COLO668 (cell line): ENCODE data around the gene KCNG4.
"Not testable (repeated sequence)": the region's sequence is repeated elsewhere in the genome, so short reads cannot be mapped to it uniquely, and the experiment has no call there.

Experiments used
- DNase-seq: peaks from one replicate; lab custom pipeline; 2025; ENCODE audit not compliant: unreplicated experiment; lab: John Stamatoyannopoulos, UW

The KCNG4 gene

DNA sequence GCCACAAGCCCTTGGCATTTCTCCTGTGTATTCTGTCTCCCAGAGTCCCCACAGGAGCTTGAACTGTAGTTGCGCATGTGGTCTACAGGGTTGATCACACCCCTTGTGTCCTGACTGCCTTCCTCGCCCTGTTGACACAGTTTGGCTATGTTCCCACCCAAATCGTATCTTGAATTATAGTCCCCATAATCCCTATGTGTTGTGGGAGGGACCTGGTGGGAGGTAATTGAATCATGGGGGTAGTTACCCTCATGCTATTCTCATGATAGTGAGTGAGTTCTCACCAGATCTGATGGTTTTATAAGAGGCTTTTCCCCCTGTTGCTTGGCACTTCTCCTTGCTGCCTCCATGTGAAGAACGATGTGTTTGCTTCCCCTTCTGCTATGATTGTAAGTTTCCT lies 27.7 kb downstream of the KCNG4 start:
- DNase-seq: no peak

DNA sequence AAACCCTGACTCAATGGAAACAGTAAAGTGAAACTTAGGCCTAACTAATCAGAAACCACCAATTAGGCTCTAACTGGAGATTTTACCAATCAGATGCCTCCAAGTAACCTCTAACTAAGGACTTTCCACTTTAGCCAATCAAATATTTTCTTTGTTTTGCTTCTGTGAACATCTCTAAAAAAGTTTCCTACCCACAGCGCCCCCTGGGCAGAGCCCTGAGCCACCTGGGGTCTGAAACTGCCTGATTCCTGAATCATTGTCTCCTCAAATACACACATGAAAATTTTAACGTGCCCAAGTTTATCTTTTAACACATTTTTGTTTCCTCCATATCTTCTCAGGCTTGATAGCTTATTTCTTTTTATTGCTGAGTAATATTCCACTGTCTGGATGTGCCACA lies 29.8 kb downstream of the KCNG4 start:
- no peak for DNase-seq

DNA sequence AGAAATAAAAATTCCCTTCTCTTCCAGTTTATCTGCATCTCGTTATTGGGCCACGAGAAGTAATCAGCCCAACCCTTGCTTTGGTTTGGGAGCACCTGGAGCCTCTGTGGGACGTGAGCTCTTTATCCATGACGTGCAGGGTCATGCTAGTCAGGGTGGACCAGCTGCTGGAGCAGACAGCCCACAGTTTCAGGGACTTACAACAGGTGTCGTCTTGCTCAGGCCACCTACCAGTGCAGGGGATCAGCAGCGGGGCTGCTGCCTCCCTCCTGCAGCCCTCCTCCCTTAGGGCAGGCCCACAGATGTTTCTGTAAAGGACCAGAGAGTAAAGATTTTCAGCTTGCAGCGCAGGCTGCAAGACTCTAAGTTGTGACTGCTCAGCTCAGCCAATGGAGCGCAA lies 31.9 kb downstream of the KCNG4 start:
- DNase-seq: no peak

DNA sequence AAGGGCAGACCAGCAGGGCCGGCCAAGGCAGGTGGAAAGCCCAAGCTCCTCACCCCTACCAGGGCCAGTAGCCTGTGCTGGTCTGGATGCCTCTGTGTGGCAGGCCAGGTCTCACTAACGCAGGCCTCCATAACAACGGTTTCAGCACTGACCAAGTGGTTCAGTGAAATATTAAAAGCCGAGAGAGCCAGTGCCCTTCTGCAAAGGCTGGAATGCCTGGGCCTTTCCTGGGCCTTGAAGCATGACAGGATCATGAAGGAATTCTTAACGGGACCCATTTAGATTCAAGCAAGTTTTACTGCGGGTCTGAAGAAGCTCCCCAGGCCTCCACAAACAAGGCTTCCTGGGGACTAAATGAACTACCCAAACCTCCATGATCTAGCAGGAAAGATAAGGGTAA lies 32.6 kb downstream of the KCNG4 start:
- DNase-seq: no peak

DNA sequence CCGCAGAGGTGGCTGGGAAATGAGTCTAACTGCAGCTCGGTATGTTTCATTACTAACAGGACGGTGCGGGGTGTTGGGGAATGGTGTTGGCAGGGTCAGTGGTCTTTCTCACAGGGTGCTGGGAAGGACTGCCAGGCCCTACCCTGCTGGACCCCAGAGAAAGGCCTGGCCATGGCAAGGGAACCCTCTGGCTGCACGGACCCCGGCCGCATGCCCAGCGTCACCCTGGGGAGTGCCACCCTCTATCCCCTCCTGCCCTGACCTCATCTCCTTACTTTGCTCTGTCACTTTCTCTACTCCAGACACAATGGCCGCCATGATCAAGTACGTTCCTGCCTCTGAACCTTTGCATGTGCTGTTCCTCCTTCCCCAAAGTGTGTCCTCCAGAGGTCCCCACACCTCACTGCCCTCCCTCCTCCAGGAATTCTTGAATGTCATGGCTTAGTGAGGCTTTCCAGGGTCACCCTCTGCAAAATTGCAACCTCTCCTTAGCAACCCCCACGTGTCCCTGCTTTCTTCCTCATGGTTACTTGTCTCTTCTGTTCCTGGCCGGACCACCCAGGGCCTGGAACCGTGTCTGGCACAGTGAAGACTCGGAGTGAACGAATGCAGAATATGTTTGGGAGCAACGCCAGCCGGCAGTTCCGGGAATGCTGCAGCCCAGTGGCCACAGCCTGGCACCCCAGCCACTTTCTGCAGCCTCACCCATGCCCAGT lies 33.7 kb downstream of the KCNG4 start:
- no peak for DNase-seq

DNA sequence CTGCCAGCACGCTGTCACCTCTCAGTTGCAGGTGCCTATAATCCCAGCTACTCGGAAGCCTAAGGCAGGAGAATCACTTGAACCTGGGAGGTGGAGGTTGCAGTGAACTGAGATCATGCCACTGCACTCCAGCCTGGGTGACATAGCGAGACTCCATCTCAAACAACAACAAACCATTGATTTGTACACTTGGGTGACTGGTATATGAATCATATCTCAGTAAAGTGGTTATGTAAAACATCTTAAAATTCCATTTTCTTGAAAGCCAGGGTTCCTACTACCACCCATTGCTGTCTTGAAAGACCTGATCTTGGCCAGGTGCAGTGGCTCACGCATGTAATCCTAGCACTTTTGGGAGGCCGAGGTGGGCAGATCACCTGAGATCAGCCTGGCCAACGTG lies 34.7 kb downstream of the KCNG4 start:
- not testable (repeated sequence) for DNase-seq

DNA sequence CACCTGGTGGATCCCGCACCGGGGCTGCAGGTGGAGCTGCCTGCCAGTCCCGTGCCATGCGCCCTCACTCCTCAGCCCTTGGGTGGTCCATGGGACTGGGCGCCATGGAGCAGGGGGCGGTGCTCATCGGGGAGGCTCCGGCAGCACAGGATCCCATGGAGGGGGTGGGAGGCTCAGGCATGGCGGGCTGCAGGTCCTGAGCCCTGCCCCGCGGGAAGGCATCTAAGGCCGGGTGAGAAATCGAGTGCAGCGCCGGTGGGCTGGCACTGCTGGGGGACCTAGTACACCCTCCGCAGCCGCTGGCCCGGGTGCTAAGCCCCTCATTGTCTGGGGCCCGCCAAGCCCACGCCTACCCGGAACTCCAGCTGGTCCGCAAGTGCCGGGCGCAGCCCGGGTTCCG lies 35.3 kb downstream of the KCNG4 start:
- not testable (repeated sequence) for DNase-seq

DNA sequence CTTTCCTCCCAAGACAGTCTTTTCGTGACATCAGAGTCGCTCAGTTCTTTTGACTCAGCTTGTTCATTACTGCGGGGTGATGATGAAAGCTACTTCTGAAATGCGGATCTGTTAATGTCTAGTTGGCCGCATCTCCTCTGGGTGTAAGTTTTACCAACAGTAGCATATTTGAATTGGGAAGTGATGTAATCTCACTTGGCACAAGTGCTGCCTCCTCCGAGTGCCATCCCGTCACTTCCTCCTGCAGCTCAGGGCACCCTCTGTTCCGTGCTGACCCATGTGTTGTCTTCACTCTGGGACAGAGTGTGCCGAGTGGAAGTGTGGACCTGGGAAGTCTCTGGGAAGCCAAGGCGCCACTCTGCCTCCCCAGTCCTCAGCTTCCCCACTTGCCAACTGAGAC lies 40.0 kb downstream of the KCNG4 start:
- no peak for DNase-seq

DNA sequence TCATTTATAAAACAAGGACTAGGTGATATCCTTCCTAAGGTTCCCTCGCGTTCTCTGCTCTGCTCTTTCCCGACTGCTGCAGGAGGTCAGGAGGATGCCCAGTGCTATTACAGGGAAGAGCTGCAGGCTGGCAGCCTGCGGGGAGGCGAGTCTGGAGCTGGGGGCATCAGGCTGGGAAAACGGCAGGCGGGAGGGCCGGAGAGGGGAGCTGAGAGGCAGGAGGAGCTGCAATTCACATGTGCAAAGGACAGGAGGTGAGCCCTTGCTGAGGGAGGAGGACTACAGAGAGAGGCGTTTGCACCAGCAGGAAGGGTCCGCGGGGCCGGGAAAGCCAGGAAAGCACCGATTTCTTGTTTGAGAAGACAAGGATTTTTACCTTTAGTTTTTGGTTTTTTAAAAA lies 40.7 kb downstream of the KCNG4 start:
- DNase-seq: no peak

DNA sequence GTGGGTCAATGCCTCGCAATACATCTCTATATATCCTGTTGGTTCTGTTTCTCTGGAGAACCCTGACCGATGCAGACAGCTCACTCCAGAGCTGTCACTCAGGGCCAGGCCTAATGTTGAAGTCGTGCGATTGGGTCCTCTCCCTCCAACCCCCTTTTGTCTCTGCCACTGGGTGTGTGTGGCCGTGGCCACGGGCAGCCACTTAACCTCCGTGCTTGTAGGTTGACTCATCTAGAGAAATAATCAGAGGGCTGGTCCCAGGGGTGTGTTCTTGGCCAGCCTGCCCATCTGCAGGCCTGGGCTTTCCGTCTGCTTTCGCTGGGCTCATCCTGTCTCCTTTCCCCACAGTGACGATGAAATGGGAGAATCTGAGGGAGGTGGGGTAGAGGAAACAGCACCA lies 41.4 kb downstream of the KCNG4 start:
- no peak for DNase-seq

DNA sequence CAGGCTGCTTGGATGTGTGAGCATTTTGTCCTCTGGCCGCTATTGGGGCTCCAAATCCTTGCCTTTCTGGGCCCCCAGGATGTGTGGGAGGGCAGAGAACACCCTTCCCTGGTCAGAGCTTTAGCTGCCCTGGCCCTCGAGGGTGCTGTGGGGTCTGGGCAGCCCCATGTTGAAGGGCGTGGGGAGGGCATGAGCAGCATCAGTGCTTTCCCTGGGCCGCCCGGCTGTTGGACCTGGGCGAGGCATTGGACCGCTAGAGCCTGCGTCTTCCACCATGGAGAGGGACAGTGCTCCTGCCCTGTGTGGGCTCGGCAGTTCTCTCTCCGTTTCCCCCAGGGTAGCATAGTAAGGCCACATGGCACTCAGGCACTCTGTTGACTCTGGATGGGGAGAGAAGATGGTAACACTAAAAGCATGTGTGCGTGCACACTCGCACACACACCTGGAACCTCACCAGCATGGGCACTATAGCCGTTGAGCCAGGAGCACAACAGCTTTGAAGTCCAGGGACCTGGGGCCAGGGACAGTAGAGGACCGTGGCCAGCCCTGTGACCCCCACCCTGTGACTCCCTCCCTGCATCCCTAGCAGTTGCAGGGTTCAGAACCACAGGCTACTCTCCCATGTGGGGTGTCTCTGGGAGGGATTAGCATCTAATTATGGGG lies 42.2 kb downstream of the KCNG4 start:
- DNase-seq: no peak

DNA sequence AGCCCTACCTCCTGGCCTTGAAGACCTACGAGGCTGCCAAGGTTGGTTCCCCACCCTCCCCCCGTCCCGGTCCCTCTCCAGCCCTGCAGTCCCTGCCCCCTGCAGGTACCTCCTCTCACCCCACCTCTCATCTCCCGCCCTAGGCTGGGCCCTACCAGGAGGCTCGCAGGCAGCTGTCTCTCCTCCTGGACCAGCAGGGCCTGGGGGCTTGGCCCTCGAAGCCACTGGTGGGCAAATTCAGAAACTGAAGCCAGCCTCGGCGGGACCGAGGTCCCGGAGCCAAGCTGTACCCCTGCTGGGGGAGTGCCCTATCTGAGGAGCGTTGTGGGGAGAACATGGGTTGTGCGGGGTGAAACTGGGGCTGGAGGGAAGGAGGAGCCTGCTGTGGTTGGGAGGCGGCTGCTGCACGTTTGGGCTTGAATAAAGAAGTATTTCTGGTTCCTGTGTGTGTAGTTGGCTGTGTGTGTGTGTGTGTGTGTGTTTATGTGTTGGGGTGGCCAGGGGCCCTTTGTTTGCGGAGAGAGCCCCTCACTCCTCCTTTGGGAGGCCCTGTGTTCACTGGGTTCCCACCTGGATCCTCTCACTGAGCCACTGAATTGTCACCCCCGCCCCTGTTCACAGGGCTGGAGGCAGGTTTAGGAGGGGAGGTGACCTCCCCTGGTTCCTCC lies 43.0 kb downstream of the KCNG4 start:
- DNase-seq: no peak

DNA sequence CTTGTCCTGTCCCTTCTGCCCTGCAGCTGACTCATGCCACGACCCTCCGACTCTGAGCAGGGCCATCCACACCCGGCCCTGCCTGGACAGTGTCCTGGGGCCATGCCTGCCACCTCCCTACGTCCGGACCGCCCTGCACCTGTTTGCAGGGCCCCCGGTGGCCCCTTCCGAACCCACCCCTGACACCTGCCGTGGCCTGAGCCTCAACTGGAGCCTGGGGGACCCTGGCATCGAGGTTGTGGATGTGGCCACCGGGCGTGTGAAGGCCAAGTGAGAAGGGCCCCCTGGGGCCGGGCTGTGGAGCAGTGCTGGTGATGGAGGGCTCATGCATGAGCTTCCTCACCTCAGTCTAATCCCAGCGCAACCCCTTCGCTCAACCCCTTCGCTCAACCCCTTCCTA lies 43.7 kb downstream of the KCNG4 start:
- no peak for DNase-seq

DNA sequence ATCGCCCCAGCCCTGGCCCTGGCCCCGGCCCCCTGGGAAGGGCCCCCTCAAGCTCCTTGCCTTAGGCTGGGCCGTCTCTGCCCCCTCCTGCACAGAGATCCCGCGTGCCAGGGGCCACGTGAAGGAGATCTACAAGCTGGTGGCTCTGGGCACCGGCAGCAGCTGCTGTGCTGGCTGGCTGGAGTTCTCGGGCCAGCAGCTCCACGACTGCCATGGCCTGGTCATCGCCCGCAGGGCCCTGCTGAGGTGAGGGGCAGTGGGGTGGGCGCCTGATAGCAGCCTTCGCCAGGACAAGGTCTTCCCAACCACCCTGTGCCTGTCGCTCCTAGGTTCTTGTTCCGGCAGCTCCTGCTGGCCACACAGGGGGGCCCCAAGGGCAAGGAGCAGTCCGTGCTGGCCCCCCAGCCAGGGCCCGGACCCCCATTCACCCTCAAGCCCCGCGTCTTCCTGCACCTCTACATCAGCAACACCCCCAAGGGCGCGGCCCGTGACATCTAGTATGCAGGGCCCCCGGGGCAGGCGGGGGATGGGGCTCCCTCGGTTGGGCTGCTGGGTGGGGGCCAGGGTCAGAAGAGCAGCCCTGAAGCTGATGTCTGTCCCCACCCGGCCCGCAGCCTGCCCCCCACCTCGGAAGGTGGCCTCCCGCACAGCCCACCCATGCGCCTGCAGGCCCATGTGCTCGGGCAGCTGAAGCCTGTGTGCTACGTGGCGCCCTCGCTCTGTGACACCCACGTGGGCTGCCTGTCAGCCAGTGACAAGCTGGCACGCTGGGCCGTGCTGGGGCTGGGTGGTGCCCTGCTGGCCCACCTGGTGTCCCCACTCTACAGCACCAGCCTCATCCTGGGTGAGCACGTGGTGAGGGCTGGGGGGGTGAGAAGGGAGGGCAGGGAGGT lies 44.4 kb downstream of the KCNG4 start:
- no peak for DNase-seq

DNA sequence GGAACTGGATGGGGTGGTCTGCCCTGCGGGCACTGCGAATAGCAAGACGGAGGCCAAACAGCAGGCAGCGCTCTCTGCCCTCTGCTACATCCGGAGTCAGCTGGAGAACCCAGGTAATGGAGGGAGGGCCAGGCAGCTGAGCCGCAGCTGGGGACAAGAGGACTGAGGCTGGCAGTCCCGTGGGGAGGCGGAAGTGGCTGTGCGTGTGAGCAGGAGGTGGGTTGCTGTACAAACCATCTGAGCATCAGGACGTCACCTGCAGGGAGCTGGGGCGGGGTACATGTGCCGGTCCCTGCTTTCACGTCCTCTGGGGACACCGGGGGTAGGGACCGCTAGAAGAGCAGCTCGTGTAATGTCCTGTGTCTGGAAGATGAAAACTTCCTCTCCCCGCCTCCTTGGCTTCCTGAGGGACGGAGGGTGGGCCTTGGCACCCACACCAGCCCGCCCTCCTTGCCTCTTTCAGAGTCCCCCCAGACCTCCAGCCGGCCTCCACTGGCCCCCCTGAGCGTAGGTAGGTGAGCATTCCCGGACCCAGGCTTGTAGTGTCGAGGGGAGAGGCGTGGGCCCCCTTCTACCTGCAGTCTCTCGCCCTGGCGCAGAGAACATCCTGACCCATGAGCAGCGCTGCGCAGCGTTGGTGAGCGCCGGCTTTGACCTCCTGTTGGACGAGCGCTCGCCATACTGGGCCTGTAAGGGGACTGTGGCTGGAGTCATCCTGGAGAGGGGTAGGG lies 45.2 kb downstream of the KCNG4 start:
- DNase-seq: peak; percentile 58

DNA sequence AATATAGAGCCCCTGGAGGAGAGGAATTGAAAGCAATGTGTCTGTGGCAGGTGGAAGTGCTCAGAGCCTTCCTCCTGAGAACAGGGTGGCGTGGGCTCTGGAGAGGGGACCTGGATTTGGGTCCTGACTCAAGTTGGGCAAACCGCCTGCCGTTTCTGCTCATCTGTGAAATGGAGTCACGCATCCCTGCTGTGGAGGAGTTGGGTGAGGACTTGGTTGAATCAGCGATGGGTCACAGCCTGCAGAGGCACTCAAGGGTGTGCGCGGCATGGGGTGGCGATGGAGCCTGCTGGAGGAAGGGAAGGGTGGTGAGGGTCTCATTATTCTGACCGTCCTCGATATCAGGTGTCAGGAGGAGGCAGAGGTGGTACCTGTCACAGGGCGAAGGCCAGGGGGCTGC lies 45.8 kb downstream of the KCNG4 start:
- DNase-seq: no peak

DNA sequence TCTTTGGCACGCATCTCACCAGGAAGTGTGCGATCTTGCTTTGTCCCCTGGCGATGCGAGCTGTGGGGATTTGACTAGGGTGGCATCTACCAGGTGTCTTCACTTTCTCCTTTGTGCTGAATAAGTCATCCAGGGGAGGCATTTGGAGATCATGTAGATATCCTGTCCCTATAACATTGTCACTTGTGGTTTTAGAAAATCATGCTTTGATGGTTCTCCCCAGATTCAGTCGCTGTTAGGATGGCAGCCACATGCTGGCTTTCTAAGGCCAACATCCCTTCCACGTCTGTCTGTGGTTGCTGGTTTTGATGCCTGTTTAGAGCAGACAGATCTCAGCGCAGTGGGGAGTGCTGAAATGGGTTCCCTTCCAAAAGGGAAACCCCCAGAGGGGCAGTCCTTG lies 46.3 kb downstream of the KCNG4 start:
- no peak for DNase-seq

DNA sequence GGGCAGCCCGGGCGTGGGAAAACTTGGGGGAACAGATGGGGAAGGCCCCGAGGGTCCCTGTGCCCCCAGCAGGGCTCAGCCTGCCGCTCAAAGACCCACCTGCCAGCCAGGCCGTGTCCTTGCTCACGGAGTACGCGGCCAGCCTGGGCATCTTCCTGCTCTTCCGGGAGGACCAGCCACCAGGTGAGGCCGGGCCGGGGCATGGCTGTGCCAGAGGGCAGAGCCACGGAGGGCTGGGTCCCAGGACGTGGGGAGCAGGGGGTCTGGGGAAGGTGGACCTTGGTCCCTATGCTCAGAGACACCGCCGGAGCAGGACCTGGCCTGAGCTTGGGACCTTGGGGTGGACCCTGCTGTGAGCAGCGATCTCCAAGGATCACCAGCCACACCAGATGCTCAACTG lies 48.3 kb downstream of the KCNG4 start:
- DNase-seq: no peak

DNA sequence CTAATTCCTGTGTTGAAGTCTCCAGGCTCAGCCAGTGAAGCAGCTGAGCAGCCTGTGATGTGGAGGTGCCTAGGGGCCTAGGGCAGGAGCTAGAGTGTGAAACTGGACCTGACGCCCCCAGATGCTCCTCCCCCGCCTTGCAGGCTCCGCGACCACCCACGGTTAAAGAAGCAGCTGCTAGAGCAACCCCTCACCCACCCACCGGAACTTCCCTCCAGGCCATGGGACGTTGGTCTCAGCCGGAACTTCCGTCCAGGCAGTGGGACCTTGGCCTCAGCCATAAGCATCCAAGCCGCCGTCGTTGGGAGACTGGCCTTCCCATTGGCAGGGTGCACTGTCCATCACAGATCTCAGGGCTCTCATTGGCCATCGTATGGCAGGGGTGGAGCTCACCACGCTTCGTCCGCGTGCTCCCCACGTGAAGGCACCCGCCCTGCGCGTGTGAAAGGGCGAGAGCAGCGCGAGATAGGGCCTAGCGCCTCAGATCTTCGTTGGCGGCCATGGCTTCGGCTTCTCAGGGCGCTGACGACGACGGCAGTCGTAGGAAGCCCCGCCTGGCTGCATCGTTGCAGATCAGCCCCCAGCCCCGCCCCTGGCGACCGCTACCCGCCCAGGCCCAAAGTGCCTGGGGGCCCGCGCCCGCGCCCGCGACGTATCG lies 49.0 kb downstream of the KCNG4 start, which contains the start of gene ADAD2:
ADAD2 (plus strand) TSS at position 427 of the 658 bp plus-strand sequence; CDS start at position 501, 74 bp downstream.
- no peak for DNase-seq
